RPMI8226 (cell line): Measurements from ENCODE around the gene METAP1.
"Not testable (repeated sequence)": the region's sequence is repeated elsewhere in the genome, so short reads cannot be mapped to it uniquely, and the experiment has no call there.

ENCODE experiments used
- DNase-seq: peaks from one replicate; pipeline ENCODE4 v3.0.0-alpha.2; 2015

The METAP1 gene

DNA sequence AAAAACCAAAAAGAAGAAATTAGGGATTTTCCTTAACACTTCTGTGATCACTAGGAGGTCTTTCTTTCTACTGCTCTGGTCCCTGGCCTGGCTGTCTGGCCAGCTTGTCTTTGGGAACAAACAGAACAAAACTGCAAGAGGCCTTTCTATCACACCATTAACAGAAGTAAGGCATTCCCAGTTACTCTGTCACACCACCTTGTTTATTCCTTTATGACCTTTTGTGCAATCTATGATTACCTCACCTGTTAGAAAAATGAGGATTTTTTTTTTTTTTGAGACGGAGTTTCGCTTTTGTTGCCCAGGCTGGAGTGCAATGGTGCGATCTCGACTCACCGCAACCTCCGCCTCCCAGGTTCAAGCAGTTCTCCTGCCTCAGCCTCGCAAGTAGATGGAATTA, 3.0 kb downstream of the METAP1 start:
- no peak for DNase-seq

DNA sequence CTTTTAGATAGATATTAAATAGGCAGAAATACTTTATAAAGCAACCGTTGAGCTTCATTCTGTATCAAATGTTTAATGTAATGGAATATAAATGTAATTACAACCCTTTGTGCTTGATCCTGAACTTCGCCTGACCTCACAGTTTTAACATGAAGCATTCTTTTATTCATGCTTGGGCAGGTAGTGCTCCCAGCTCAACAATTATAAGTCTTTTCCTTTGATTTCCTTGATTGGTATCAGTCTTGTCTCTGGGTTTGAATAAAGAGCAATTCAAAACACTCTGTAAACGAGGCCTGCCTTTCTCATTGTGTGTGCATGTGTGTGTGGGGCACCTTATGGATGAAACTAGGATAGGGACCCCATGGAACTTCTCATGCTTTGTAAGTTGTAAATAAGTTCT, 6.8 kb downstream of the METAP1 start:
- no peak for DNase-seq

- DNase-seq, result no peak
Observed at GRCh38 chr4:99008051-99008450, 12.5 kb downstream of the METAP1 start.

- no peak for DNase-seq
Observed at GRCh38 chr4:99011910-99012309, 16.4 kb downstream of the METAP1 start.

GRCh38 chr4:99013402-99013843, 17.9 kb downstream of the METAP1 start:
- DNase-seq, result no peak

DNA sequence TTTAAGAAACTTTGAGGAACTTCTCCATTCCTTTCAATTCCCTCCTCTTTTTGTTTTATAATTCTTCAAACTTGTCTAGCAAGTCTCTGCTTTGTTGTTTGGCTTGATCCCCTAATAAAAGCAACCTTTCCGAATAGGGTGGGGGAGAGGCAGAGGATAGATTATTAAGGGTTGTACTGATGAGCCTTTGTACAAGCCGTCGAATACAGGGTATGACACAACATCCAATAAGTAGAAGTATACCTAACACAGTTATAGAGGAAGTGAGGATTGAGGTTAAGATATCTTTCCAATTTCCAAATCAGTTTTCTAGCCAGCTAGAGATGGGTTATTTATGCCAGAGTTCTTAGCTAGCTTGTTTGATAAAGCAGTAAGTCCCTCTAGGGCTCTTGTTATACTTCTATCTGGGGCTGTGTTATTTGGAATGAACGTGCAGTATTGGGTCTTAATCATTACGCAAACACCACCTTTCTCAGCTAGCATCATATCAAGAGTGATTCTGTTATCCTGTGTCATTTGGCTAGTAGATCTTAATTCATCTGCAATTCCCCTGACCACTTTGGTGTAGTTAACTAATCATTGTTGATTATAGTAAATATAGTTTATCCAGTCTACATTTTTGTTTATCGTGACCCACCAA, 18.5 kb downstream of the METAP1 start:
- DNase-seq, result no peak

DNA sequence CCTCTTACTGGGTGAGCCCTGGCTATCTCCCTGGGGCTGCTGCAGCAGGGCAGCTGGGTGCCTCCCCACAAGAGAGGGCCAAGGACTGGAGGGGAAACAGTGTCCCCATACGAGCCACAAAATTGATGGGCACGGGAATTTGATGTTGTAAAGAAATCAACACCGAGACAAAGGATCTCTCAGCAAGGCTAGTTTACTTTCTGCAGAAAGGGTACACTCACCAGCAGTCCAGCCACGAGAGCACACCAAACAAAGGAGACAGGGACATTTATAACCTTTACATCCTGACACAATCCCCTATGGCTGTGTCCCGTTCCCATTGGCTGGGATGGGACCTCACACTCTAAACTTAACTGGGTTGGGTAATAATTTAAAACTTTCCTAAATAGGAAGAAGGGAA, 25.9 kb downstream of the METAP1 start:
- no peak for DNase-seq

- no peak for DNase-seq
Observed at GRCh38 chr4:99022566-99022965, 27.0 kb downstream of the METAP1 start.

GRCh38 chr4:99023800-99024251, 28.3 kb downstream of the METAP1 start:
- DNase-seq, result not testable (repeated sequence)

- DNase-seq, result no peak
Observed at GRCh38 chr4:99024481-99025275, 29.2 kb downstream of the METAP1 start.

DNA sequence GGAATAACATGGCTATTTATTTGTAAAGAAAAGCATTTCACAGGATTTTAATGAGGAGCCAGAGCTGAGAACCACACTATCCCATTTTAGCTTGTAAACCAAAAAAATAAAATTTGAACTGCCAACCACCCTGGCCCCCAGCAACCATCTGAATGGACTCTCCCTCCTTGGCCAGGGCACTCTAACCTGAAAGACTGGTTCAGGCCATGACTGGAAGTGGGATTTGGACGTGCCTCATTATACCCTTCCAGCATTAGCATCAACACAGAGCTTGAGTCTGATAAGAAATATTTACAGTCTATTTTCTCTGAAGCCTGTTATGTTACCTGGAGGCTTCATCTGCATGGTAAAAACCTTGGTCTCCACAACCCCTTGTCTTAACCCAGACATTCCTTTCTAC, 30.0 kb downstream of the METAP1 start:
- no peak for DNase-seq

- no peak for DNase-seq
Observed at GRCh38 chr4:99027304-99027703, 31.8 kb downstream of the METAP1 start.

- DNase-seq, result no peak
Observed at GRCh38 chr4:99028187-99028586, 32.7 kb downstream of the METAP1 start.

- no peak for DNase-seq
Observed at GRCh38 chr4:99029018-99029735, 33.7 kb downstream of the METAP1 start.

DNA sequence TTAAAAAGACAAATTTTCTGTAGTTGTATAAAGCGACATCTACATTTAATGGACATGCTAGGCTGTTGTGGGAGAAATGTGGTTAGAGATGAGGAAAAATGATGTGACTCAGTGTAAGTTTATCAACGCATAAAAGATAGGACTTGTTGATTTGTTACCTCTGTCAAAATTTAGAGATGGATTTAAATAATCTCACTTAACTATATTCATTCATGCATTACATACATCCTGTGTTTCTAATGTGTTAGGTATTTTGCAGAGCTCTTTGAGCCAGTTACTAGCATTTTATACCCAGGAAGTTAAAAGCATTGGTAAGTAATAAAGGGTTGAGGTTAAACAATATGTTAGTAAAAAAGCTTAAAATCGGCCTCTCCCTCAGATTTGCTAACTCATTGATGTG, 34.3 kb downstream of the METAP1 start:
- DNase-seq, result no peak

DNA sequence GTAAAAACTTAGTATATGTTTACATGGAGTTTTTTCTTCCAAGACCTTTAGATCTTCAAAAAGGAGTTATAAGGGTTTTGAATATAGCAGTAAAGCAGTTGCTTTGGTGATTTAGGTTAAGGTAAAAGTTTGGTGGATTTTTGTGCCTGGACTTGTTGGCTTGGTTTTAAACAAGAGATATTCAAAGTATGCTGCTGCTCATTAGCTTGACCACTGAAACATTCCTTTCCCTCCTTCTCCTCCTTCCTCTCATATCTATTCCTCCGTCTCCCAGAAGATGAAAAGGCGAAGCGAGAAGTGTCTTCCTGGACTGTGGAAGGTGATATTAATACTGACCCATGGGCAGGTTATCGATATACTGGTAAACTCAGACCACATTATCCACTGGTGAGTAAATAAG, 38.4 kb downstream of the METAP1 start:
- DNase-seq, result no peak

GRCh38 chr4:99038213-99038612, 42.7 kb downstream of the METAP1 start:
- no peak for DNase-seq

DNA sequence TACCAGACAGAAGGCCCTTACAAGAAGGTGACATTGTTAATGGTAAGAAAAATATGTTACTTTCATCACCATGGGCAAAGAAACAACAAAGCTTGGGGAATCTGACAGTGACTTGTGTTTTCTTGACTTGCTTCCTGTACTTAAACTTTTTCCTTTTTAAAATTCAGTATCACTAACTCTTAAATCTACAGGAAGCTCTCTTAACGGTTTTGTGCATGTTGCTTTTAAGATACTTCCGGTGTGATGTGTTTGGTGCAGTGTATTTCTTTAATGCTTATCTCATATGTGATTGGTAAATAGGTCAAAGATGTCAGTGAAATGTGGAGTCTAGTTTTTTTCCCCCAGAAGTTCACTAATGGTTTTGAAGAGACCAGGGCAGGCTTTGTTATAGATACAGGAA, 47.8 kb downstream of the METAP1 start:
- no peak for DNase-seq

GRCh38 chr4:99047710-99048109, 52.2 kb downstream of the METAP1 start:
- DNase-seq, result no peak

GRCh38 chr4:99052902-99053301, 57.4 kb downstream of the METAP1 start:
- no peak for DNase-seq

DNA sequence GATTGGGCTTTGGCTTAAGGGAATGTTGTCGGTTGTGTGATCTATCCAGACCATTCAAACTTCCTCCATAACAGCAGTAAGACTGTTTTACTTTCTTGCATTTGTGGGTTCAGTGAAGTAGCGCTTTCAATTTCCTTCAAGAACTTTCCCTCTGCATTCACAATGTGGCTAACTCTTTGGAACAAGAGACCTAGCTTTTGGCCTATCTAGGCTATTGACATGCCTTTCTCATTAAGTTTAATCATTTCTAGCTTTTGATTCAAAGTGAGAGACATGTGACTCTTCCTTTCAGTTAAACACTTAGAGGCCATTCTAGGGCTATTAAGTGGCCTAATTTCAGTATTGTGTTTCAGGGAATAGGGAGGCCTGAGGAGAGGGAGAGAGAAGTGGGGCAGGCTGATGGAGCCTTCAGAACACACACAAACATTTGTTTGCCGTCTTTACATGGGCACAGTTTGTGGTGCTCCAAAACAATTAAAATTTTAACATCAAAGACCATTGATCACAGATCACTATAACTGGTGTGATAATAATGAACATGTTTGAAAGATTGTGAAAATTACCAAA, 59.0 kb downstream of the METAP1 start:
- DNase-seq, result no peak

- DNase-seq, result no peak
Observed at GRCh38 chr4:99058228-99058627, 62.7 kb downstream of the METAP1 start.

GRCh38 chr4:99059550-99059949, 64.0 kb downstream of the METAP1 start:
- DNase-seq, result no peak
